Mucosa of gallbladder (tissue), 1 donor: ENCODE results near the gene BOD1. TPM values are rescaled to one million over a fixed set of nuclear protein-coding genes. Genes with fewer than 3 reads are reported as not detected.
"Not testable (repeated sequence)": the region's sequence is repeated elsewhere in the genome, so short reads cannot be mapped to it uniquely, and the experiment has no call there.

Source experiments
- DNase-seq: peaks from one replicate; pipeline ENCODE4 v3.0.0-alpha.2; 2020; ENCODE audit warnings: low spot score
- total RNA-seq: library from RNA; stranded (reverse); gene quantifications from one replicate; pipeline ENCODE4 v1.2.1, GENCODE V29; 2021
- donor health status: DM: no; HTN: no; CAD: no.

The BOD1 gene
- total RNA-seq, 1 donor from 2014 or later = 37.7 TPM

DNA sequence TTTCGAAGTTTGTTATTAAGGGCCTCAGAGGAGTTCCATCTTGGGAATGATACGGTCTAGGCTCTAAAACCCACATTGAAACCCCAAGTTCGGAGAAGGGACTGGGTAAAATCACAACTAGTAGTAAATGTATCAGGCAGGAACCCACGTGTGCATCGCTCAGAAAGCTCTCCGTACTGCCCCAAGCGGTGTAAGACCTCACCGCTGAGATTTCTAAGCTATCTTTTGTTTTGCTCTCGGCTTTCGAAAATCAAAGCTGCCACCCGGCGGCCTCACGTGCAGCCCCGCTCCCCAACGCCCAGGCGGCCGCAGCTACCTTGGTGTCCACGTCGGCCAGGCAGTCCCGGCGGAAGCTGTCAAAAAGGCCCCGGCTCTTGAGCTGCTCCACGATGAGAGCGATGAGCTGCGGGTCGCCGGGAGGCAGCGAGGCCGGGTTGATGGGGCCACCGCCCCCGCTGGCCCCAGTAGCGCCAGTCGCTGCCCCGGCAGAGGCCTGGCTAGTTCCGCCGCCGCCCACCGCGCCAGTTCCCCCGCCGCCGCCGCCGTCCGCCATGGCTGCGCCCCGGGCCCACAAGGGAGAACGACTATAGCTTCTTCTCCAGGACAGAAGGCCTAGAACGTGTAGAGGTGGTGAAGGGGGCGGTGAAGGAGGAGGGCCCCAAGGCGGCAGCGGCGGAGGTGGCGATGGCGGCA lies 420 bp downstream of the BOD1 start:
- peak; percentile 66 for DNase-seq

DNA sequence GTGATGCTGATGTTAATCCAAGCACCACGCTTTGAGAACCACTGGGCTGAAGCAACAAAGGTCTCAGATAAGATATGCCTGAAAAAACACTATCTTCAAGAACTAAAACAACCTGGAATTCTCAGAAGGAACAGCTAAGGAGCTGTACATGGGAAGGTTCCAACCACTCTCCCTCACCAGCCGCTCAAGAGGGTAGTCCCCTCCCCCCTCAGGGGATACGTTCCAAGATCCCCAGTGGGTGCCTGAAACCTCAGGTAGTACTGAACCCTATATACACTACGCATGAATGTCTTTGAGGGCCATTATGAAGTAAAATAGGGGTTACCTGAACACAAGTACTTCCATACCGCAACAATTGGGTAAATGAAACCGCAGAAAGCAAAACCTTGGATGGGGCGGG lies 1.9 kb downstream of the BOD1 start:
- DNase-seq = no peak

DNA sequence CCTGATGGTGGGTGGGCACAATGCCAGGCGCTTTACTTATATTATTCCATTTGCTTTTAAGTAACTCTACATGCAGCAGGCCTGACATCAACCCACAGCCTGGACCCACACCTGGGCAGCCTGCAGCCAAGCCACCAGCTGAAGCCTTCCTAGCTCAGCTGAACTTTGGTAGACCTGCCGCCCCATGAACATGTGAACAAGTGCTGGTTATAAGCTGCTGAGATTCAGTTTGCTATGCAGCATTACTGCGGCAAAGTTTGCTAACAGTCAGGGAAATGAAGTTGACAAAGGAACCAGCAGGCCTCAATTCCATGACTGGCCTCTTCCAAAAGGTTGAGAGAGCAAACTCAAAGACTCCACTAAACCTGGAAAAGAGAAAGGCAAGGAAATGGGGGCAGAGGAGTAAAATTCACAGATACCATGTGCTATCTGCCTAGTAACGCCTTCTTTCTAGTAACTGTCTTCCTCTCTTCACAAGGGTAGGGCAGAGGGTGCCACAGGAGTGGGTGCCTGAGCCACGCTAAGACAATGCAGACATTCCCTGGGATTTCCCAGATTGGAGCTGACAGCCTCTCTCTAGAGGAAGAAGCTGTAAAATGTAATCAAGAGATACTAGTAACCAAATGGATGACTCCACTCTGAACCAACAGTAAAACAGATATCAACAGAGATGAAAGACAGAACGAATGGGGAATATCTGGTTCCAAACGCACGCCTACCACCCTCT lies 2.9 kb downstream of the BOD1 start:
- no peak for DNase-seq

DNA sequence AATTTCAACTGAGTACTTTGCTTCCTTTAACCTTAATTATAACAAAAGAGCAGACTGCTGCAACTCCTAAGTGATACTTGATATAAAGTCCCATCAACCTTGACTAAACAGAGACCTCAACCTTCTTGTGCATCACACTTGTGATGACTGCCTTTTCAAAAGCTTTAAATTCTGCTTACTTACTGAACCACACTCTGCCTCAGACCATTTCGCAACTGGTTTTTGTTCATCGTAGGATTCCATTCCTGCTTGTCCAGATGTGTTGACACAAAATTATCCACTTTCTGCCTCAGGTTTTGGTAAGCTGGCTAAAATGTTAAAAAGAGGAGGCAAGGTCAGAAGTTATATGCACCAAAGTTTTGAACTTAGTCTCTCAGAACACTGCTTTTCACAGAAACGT lies 3.5 kb downstream of the BOD1 start:
- no peak for DNase-seq

DNA sequence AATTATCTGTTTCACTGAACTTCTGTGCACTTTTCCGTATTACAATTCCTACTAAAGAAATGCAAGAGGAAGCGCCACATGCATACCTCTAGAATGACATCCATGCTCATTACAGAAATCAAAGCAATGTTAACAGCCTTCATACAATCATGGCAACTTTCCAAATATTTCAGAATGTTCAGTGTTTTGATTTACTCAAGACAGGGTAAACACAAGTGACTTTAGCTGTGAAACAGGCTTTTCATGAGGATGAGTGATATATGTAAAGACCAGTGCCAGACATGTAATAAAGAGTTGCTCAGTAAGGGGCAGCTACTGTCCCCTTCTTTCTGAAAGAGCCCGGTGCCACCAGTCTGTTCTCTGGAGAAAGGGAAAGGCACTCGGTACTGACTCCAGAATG lies 4.7 kb downstream of the BOD1 start:
- no peak for DNase-seq

DNA sequence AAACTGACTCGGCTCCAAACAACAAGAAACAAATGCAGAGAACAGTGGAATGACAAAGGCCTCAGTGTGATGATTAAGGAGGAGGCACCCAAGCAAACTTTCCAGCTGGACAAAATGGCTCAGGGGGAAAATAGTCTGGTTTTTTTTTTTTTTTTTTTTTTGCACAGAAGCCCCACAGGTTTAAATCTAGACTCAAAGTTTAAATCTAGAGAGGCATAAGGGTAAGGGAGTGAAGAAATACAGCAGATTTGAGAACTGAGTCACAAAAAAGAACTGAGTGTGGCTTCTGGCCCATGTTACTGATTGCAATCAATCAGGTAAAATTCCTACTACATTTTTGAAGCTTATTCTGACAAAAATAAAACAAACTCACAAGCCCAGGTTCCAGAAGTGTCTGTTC lies 12.3 kb downstream of the BOD1 start:
- DNase-seq = no peak

DNA sequence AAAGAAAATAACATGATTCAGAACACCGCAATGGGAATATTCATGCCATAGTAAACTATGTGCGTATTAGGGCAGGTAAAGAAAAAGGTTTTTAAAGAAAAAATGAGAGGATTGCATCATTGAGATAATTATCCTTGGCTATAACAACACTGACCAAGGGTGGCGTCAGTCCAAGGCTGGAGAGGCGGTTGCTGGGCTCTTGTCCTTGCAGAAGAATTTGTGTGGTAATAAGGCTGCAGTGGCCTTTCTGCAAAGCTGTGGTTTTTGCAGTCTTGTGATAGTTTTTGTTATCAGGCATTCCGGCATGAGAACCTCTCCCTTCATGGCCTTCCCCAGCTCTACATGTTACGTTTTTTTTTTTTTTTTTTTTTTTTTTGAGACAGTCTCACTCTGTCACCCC lies 14.0 kb downstream of the BOD1 start:
- DNase-seq = peak; percentile 14

GRCh38 chr5:173598686-173599085 lies 17.8 kb downstream of the BOD1 start:
- no peak for DNase-seq

GRCh38 chr5:173597304-173597703 lies 19.1 kb downstream of the BOD1 start:
- no peak for DNase-seq

DNA sequence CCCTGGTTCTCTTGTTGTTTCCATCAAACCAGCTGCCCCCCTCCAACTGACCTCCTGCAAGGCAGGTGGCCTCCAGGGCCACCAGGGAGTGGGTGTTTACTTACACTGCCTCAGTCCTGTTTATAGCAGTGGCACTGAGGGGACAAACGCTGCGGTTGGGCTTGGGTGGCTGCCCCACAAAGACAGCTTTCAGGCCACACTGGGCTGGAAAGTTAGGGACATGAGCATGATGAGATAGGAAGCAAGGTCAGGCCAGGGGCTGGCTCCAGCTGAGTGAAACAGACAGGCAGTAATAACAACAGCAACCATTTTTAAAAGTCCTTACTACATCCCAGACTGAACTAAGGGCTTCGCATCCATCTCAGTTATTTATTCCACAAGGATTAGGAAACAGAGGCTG lies 20.6 kb downstream of the BOD1 start:
- no peak for DNase-seq

DNA sequence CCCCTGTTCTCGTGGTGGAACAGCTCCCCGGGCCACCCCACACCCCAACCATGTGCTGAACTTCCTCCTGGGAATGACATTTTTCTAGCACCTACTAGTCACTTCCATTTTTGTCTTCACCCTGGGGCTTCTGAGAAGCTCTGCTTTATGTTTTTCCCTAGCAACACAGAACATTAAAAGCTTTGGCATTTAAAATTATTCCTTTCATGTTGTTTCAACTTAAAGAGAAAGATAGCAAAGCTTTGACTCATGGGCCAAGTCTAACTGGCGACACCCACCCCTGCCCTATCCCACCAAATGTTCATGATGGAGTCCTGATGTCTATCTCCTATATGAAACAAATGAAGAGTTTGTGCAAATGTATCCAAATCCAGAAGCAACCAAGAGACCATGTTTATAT lies 22.4 kb downstream of the BOD1 start:
- DNase-seq = no peak

GRCh38 chr5:173592050-173592669 lies 24.3 kb downstream of the BOD1 start:
- DNase-seq = no peak

DNA sequence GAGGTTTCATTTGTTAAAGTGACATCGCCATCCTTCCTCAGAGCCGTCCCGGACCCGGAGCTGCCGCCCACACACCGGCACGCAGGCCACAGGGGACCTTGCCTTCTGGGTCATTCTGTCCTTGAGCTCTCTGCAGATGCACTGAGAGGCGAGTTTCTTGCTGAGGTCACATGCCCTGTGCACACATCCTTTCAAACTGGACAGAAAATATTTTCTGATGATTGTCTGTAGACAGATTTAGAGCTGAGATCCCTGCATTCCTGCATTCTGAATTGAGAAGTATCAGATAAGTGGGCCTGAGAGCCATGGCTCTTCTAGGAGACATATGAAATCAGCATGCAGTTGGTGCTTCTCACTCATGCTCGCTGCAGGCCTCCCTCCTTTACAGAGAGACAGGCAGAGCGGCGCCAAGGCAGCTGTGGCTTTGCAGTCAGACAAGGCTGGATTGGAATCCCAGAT lies 25.4 kb downstream of the BOD1 start:
- no peak for DNase-seq

- DNase-seq = no peak
These were observed 25.9 kb downstream of the BOD1 start for GRCh38 chr5:173590436-173591055.

DNA sequence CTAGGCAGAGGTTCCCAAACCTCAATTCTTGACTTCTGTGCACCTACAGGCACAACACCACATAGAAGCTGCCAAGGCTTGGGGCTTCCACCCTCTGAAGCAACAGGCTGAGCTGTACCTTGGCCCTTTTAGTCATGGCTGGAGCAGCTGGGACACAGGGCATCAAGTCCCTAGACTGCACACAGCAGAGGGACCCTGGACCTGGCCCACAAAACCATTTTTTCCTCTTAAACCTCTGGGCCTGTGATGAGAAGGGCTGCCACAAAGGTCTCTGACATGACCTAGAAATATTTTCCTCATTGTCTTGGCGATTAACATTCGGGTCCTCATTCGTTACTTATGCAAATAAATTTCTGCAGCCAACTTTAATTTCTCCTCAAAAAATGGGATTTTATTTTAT lies 30.3 kb downstream of the BOD1 start:
- DNase-seq = not testable (repeated sequence)

GRCh38 chr5:173583346-173583745 lies 33.1 kb downstream of the BOD1 start:
- no peak for DNase-seq

DNA sequence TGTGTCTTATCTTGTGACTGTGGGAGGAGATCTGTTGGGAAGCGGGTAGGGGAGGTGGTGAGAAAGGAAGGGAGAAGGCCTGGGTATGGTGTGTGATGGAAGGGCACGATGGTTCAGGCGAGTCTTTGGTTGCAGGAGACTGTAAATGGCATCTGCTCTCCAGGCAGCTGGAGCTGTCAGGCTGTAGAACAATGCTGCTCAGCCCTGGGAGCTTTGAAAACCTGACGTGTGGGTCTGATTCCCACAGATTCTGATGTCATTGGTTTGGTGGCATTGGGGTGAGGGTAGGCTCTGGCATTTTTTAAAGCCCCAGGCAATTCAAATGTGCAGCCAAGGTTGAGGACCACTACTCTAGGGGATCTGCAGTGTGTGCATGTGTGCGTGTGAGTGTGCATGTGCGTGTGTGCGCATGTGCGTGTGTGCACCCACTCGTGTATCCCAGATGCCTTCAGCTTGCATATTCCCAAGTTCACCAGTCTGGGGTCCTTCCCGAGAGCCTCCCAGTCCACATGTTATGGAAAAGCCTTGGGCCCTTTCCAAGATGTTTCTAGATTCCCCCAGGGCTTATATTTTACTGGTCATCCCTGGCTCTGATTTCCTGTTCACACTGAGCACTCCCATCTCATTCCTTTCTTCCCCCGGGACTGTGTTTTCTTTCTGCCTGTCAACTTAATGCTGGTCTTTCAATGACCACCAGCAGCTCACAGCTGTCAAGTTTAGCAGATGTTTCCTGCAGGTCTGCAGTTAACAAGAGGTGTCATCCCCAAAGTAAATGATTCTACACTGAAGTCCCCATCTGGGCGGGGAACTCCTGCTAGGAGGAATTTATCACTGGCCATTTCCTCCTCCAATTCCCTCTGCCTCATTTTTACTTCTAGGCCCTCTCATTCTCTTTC lies 34.0 kb downstream of the BOD1 start:
- DNase-seq = no peak

DNA sequence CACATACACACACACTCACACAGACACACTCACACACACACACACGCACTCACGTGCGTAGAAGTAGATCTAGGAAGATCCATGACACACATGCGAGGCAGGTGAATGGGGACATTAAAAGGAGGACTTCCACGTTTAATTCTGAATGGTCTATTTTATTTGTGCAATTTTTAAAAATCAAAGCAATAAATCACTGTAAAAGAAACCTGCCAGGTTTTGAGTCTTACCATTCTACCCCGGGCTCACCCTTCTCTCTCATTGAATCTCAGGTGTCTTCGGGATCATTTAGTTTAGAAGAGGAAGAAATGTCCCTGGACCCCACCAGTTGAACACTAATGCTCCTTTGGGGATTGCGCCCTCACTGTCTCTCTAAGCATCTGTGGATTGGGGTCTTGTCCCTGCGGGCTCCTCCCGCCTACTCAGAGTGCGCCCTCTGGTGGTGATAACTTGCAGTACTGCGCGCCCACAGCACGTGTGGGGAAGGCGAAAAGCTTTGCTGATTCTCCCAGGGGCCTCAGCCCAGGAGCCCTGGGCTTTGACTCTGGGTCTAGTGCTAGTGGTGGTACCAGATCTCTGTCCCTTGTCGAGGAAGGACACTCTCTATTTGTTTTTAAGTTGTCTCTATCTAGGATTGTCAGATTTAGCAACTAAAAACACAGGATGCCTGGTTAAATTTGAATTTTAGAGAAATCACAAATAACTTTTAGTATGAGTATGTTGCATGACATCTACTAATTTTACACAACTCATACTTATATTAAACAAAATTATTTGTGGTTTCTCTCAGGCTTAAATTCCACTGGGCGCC lies 34.8 kb downstream of the BOD1 start:
- DNase-seq = no peak

DNA sequence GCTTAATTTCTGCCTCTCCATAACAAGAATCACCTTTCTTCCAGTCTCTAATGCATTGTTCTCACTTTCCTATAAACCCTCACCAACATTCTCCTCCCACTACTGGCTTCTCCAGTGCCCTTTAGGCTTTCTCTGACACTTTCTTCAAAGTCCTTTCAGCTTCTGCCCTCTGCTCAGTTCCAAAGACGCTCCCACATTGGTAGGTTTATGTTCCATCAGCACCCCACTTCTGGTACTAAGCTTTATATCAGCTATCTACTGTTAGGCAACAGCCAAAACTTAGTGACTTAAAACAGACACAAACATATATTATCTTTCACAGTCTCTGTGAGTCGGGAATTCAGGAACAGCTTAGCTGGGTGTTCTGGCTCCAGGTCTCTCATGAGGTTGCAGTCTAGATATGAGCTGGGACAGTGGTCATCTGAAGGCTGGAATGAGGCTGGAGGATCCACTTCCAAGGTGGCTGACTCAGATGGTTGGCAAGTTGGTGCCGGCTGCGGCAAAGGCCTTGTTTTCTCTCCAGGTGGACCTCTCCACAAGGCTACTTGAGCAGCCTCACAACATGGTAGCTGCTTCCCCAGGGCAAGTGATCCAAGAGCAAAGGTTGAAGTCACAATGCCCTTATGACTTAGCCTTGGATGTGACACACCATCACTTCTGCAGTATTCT lies 37.4 kb downstream of the BOD1 start:
- no peak for DNase-seq

DNA sequence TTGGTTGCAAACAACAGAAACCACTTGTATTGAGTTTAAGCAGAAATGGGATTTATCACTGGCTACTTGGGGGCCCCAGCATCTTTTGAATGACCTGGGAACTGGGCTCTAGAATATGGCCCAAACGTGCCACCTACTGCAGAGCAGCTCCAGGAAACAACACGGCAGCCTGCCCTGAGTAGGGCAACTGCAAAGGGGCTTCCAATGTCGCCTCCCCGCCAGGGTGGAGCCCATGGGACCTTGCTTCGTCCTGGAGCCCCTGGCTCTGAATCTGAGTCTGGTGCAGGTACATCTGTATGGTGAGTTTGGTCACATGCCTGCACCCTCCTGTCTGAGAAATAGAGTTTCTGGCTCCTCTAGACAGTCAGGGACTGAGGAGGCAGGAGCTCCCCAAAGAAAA lies 38.6 kb downstream of the BOD1 start:
- no peak for DNase-seq
